Ramos (cell line): ENCODE data around the gene OTUD6A.

ENCODE experiments used
- in situ Hi-C: fragments of 300-500 bp; cut with MboI; formaldehyde crosslinking; loops from one replicate; pipeline ENCODE4 v1.14.3; 2022; ENCODE audit warnings: low sequenced_read_pairs; ENCODE audit not compliant: unreplicated experiment

The OTUD6A gene

GRCh38 chrX:70062076-70062475, at the start of gene OTUD6A:
OTUD6A (plus strand) TSS chrX:70062457; CDS start chrX:70062525, 68 bp downstream.
- in situ Hi-C loops = no loop called here

GRCh38 chrX:70012756-70013155, 49.5 kb upstream of the OTUD6A start:
- in situ Hi-C loops = no loop called here

GRCh38 chrX:70013466-70014381, 48.5 kb upstream of the OTUD6A start:
- in situ Hi-C loops = no loop called here

- in situ Hi-C loops = no loop called here
Observed at GRCh38 chrX:70016513-70016912, 45.7 kb upstream of the OTUD6A start.

- in situ Hi-C loops = no loop called here
Observed at GRCh38 chrX:70022616-70023015, 39.6 kb upstream of the OTUD6A start.

GRCh38 chrX:70025464-70025863, 36.8 kb upstream of the OTUD6A start:
- in situ Hi-C loops = loop anchor here (25.0 kb wide), 1 partner anchor 488 kb away; no protein-coding TSS in a partner anchor

GRCh38 chrX:70026112-70026850, 36.0 kb upstream of the OTUD6A start:
- in situ Hi-C loops = loop anchor here (25.0 kb wide), 1 partner anchor 489 kb away; no protein-coding TSS in a partner anchor

- in situ Hi-C loops = loop anchor here (25.0 kb wide), 1 partner anchor 490 kb away; no protein-coding TSS in a partner anchor
Observed at GRCh38 chrX:70026851-70027200, 35.4 kb upstream of the OTUD6A start.

- in situ Hi-C loops = loop anchor here (10.0 to 25.0 kb wide), 2 partner anchors 65 to 493 kb away; no protein-coding TSS in a partner anchor
Observed at GRCh38 chrX:70029863-70030262, 32.4 kb upstream of the OTUD6A start.

- in situ Hi-C loops = loop anchor here (10.0 to 25.0 kb wide), 2 partner anchors 64 to 493 kb away; no protein-coding TSS in a partner anchor
Observed at GRCh38 chrX:70030301-70030767, 31.9 kb upstream of the OTUD6A start.

GRCh38 chrX:70032792-70033191, 29.5 kb upstream of the OTUD6A start:
- in situ Hi-C loops = loop anchor here (10.0 to 25.0 kb wide), 2 partner anchors 62 to 495 kb away; no protein-coding TSS in a partner anchor

GRCh38 chrX:70033348-70034051, 28.8 kb upstream of the OTUD6A start:
- in situ Hi-C loops = loop anchor here (10.0 to 25.0 kb wide), 2 partner anchors 61 to 496 kb away; no protein-coding TSS in a partner anchor

- in situ Hi-C loops = loop anchor here (10.0 to 25.0 kb wide), 2 partner anchors 60 to 497 kb away; no protein-coding TSS in a partner anchor
Observed at GRCh38 chrX:70034646-70035045, 27.6 kb upstream of the OTUD6A start.

GRCh38 chrX:70038515-70038914, 23.7 kb upstream of the OTUD6A start:
- in situ Hi-C loops = loop anchor here (10.0 to 25.0 kb wide), 2 partner anchors 56 to 501 kb away; no protein-coding TSS in a partner anchor

GRCh38 chrX:70038951-70039350, 23.3 kb upstream of the OTUD6A start:
- in situ Hi-C loops = loop anchor here (10.0 to 25.0 kb wide), 2 partner anchors 56 to 502 kb away; no protein-coding TSS in a partner anchor

- in situ Hi-C loops = loop anchor here (10.0 to 25.0 kb wide), 2 partner anchors 55 to 502 kb away; no protein-coding TSS in a partner anchor
Observed at GRCh38 chrX:70039758-70040157, 22.5 kb upstream of the OTUD6A start.

- in situ Hi-C loops = loop anchor here (25.0 kb wide), 1 partner anchor 505 kb away; no protein-coding TSS in a partner anchor
Observed at GRCh38 chrX:70041993-70042392, 20.3 kb upstream of the OTUD6A start.

GRCh38 chrX:70042399-70043371, 19.6 kb upstream of the OTUD6A start:
- in situ Hi-C loops = loop anchor here (25.0 kb wide), 1 partner anchor 505 kb away; no protein-coding TSS in a partner anchor
